ENCODE measurements around the gene CSAG3. TPM values are rescaled to one million over a fixed set of nuclear protein-coding genes. Genes with fewer than 3 reads are reported as not detected.
"Not testable (repeated sequence)": the region's sequence is repeated elsewhere in the genome, so short reads cannot be mapped to it uniquely, and the experiment has no call there.

Gene CSAG3
- total RNA-seq: not detected

GRCh38 chrX:152758918-152759317, at the start of gene CSAG3:
Gene CSAG3 (plus strand): TSS chrX:152759218.
- H3K4me3 ChIP-seq; in situ Hi-C loops (cut with MboI; ENCODE audit: low pct_ligation_motif_present in 1 of 4, low pct_unique_long_range_greater_than_20kb in 1 of 4, low sequenced_read_pairs in 3 of 4); H3K36me3 ChIP-seq; intact Hi-C loops (cut with DNase I; ENCODE audit: low total_unique reads); H3K9me3 ChIP-seq; H3K27me3 ChIP-seq; DNase-seq; H3K4me1 ChIP-seq; H3K27ac ChIP-seq: not testable (repeated sequence)
- WGBS, 2 donors (ENCODE audit: low coverage in 1 of 2): no CpG with 5 or more reads among the region's 2 CpGs

GRCh38 chrX:152713195-152713594, 45.8 kb upstream of the CSAG3 start:
- in situ Hi-C loops (cut with MboI; ENCODE audit: low pct_ligation_motif_present in 1 of 4, low pct_unique_long_range_greater_than_20kb in 1 of 4, low sequenced_read_pairs in 3 of 4): not testable (repeated sequence)
- no CpG with 5 or more reads among the region's 5 CpGs for WGBS, 2 donors (ENCODE audit: low coverage in 1 of 2)

GRCh38 chrX:152713815-152714787, 44.9 kb upstream of the CSAG3 start, which contains the start of gene MAGEA2B:
Gene MAGEA2B (plus strand): TSS chrX:152714628. CDS start chrX:152717107, 2,479 bp downstream.
- intact Hi-C loops (cut with DNase I; ENCODE audit: low total_unique reads); H3K36me3 ChIP-seq; H3K9me3 ChIP-seq; DNase-seq; H3K4me3 ChIP-seq; H3K27ac ChIP-seq; in situ Hi-C loops (cut with MboI; ENCODE audit: low pct_ligation_motif_present in 1 of 4, low pct_unique_long_range_greater_than_20kb in 1 of 4, low sequenced_read_pairs in 3 of 4); H3K4me1 ChIP-seq; H3K27me3 ChIP-seq: not testable (repeated sequence)
- no CpG with 5 or more reads among the region's 35 CpGs for WGBS, 2 donors (ENCODE audit: low coverage in 1 of 2)

More at GRCh38 chrX:152713195-152713594, 45.8 kb upstream of the CSAG3 start:
- H3K4me1 ChIP-seq; DNase-seq; H3K4me3 ChIP-seq; H3K27me3 ChIP-seq; H3K9me3 ChIP-seq; intact Hi-C loops (cut with DNase I; ENCODE audit: low total_unique reads); H3K36me3 ChIP-seq; H3K27ac ChIP-seq: not testable (repeated sequence)

GRCh38 chrX:152725409-152725808, 33.6 kb upstream of the CSAG3 start:
- no peak overlapping the region for H3K27ac ChIP-seq
- intact Hi-C loops (cut with DNase I; ENCODE audit: low total_unique reads): no loop called here
- 59% methylated on average over 7 of the region's 7 CpGs; no CpG with 5 or more reads in 1 of the 2 donors for WGBS, 2 donors (ENCODE audit: low coverage in 1 of 2)

GRCh38 chrX:152733261-152733975, 25.6 kb upstream of the CSAG3 start, which contains the start of the genes CSAG1 and MAGEA12:
Gene CSAG1 (minus strand): TSS chrX:152733721. CDS start chrX:152732460, 1,261 bp downstream.
Gene MAGEA12 (plus strand): TSS chrX:152733757. CDS start chrX:152736162, 2,405 bp downstream.
- TF ChIP-seq POLR2A (IDR thresholded peaks at IDR 0.05) (no peak), EP300 (IDR thresholded peaks at IDR 0.05; ENCODE audit: low read depth) (no peak), POLR2AphosphoS5 (IDR thresholded peaks at IDR 0.05) (no peak), CTCF (IDR thresholded peaks at IDR 0.05) (no peak)
- Histone ChIP-seq H3K4me3 (no peak within 1 kb of the TSS), H3K27me3 (no peaks in the 10 kb centered on the region), H3K4me1 (no peaks in the 10 kb centered on the region), H3K9me3 (no peaks in the 10 kb centered on the region), H3K27ac (no peak within 1 kb of the TSS), H3K36me3 (no peaks in the 10 kb centered on the region)
- WGBS, 2 donors (ENCODE audit: low coverage in 1 of 2): 82% methylated on average over 10 of the region's 21 CpGs; no CpG with 5 or more reads in 1 of the 2 donors
- intact Hi-C loops (cut with DNase I; ENCODE audit: low total_unique reads): no loop called here
- DNase-seq: no peak
- in situ Hi-C loops (cut with MboI; ENCODE audit: low pct_ligation_motif_present in 1 of 4, low pct_unique_long_range_greater_than_20kb in 1 of 4, low sequenced_read_pairs in 3 of 4): no loop called here

More at GRCh38 chrX:152725409-152725808, 33.6 kb upstream of the CSAG3 start:
- Histone ChIP-seq H3K27me3 (no peaks in the 10 kb centered on the region), H3K36me3 (no peaks in the 10 kb centered on the region), H3K9me3 (no peaks in the 10 kb centered on the region), H3K4me3 (no peak overlapping the region), H3K4me1 (no peaks in the 10 kb centered on the region)
- no peak for DNase-seq
- in situ Hi-C loops (cut with MboI; ENCODE audit: low pct_ligation_motif_present in 1 of 4, low pct_unique_long_range_greater_than_20kb in 1 of 4, low sequenced_read_pairs in 3 of 4): no loop called here
- TF ChIP-seq POLR2AphosphoS5 (IDR thresholded peaks at IDR 0.05): no peak
- TF ChIP-seq EP300 (IDR thresholded peaks at IDR 0.05; ENCODE audit: low read depth): no peak
- TF ChIP-seq POLR2A (IDR thresholded peaks at IDR 0.05): no peak
- TF ChIP-seq CTCF (IDR thresholded peaks at IDR 0.05): no peak

- H3K4me1 ChIP-seq; intact Hi-C loops (cut with DNase I; ENCODE audit: low total_unique reads); H3K9me3 ChIP-seq; DNase-seq; H3K27ac ChIP-seq; H3K4me3 ChIP-seq; H3K27me3 ChIP-seq; in situ Hi-C loops (cut with MboI; ENCODE audit: low pct_ligation_motif_present in 1 of 4, low pct_unique_long_range_greater_than_20kb in 1 of 4, low sequenced_read_pairs in 3 of 4); H3K36me3 ChIP-seq: not testable (repeated sequence)
- WGBS, 2 donors (ENCODE audit: low coverage in 1 of 2): 92% methylated on average over 22 of the region's 22 CpGs; no CpG with 5 or more reads in 1 of the 2 donors
These were observed 24.7 kb upstream of the CSAG3 start for GRCh38 chrX:152734143-152734858.
